Fibroblast of lung (primary cell): ENCODE measurements around the gene ENOX1.

Experiments
- EZH2 ChIP-seq: IDR thresholded peaks from 2 replicates; pipeline ENCODE4 v1.5.1; 2012; ENCODE audit warnings: low read length, control low read depth, mild to moderate bottlenecking; ENCODE audit errors: missing control alignments
- TF ChIP-seq, protein P1 (sequence below), 2 donors: IDR thresholded peaks in 1 of 2; conservative IDR thresholded peaks in 1 of 2; 1 replicate in 1 of 2; 2 replicates in 1 of 2; pipeline ENCODE4 v1.5.1; 2011 to 2012; ENCODE audit warnings: low read length in 2 of 2, control low read depth in 1 of 2, inconsistent platforms in 1 of 2, low read depth in 1 of 2, mild to moderate bottlenecking in 1 of 2

DNA sequence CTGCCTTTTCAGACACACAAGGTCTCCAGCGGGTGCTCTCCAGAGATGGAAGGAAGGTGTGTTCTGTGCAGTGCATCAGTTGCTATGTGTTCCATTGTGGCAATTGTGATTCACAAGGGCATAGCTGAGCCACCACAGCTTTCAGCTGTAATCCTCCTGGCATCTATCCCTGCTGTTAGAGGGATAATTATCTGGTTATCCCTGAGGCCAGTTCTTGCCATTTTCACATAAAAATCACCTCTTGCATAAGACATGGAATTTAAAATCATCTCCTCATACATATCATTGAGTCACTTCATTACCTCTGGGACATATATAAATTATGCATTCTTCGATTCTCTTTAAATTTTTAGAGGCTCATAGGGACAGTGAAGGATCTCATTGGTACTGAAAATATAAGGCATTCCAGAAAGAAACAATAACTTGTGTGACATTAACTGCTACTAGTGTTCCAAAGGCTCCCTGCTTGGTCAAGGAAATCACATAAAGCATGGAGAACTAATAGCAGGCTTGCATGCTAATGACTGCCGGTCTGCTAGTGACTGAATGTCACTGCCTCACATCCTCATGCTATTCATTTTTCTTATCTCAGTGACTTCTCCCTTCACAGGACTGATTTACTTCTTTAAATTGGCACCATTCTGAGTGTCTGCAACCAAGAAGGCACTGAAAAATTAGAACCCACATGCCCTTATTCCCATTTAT lies 214.0 kb downstream of the ENOX1 start:
- TF ChIP-seq, protein P1, sequence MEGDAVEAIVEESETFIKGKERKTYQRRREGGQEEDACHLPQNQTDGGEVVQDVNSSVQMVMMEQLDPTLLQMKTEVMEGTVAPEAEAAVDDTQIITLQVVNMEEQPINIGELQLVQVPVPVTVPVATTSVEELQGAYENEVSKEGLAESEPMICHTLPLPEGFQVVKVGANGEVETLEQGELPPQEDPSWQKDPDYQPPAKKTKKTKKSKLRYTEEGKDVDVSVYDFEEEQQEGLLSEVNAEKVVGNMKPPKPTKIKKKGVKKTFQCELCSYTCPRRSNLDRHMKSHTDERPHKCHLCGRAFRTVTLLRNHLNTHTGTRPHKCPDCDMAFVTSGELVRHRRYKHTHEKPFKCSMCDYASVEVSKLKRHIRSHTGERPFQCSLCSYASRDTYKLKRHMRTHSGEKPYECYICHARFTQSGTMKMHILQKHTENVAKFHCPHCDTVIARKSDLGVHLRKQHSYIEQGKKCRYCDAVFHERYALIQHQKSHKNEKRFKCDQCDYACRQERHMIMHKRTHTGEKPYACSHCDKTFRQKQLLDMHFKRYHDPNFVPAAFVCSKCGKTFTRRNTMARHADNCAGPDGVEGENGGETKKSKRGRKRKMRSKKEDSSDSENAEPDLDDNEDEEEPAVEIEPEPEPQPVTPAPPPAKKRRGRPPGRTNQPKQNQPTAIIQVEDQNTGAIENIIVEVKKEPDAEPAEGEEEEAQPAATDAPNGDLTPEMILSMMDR (conservative IDR thresholded peaks at IDR 0.05 in 1 of 2, IDR thresholded peaks at IDR 0.05 in 1 of 2; ENCODE audit: low read depth in 1 of 2, low read length in 2 of 2): no peak
- TF ChIP-seq EZH2: no peak
